HepG2 (cell line): ENCODE results near the gene ZNF556. TPM values are rescaled to one million over a fixed set of nuclear protein-coding genes. Genes with fewer than 3 reads are reported as not detected.

Experiments
- ARNT2 ChIP-seq: sonication (generic); formaldehyde crosslinking; IDR thresholded peaks from 2 replicates; pipeline ENCODE4 v1.8.0; 2022; ENCODE audit warnings: mild to moderate bottlenecking, low read depth, missing genetic modification reagents, moderate library complexity
- ASH2L ChIP-seq: fragments of 300-600, 200-600 bp; sonication (generic); IDR thresholded peaks from 2 replicates; pipeline ENCODE4 v1.7.0; 2017; ENCODE audit warnings: low read depth, mild to moderate bottlenecking, moderate library complexity, mixed read lengths, low read length; ENCODE audit not compliant: insufficient read length
- CHD4 ChIP-seq: fragments of 200-600 bp; sonication (generic); IDR thresholded peaks from 2 replicates; pipeline ENCODE4 v1.7.0; 2017; ENCODE audit warnings: mild to moderate bottlenecking, low read length, borderline replicate concordance
- FOXK1 ChIP-seq: sonication (generic); formaldehyde crosslinking; IDR thresholded peaks from 2 replicates; pipeline ENCODE4 v1.4.0; 2020; ENCODE audit warnings: low read depth, missing genetic modification reagents, borderline replicate concordance
- GPBP1L1 ChIP-seq: sonication (generic); formaldehyde crosslinking; IDR thresholded peaks from 2 replicates; pipeline ENCODE4 v1.5.0; 2020; ENCODE audit warnings: mild to moderate bottlenecking, missing genetic modification reagents
- HNRNPL ChIP-seq: fragments of 200-400 bp; formaldehyde crosslinking; IDR thresholded peaks from 2 replicates; pipeline ENCODE4 v1.6.1; 2017; ENCODE audit warnings: mild to moderate bottlenecking, low read depth, low read length
- HOMEZ ChIP-seq: IDR thresholded peaks from 2 replicates; pipeline ENCODE4 v1.6.1; 2016; ENCODE audit warnings: low read depth
- JUND ChIP-seq: sonication (generic); formaldehyde crosslinking; IDR thresholded peaks from 2 replicates; pipeline ENCODE4 v1.8.0; 2022; ENCODE audit warnings: mild to moderate bottlenecking, missing genetic modification reagents
- KDM2A ChIP-seq: sonication (generic); formaldehyde crosslinking; IDR thresholded peaks from 2 replicates; pipeline ENCODE4 v1.4.0; 2020; ENCODE audit warnings: low read depth, missing genetic modification reagents, borderline replicate concordance
- MTF1 ChIP-seq: sonication (generic); formaldehyde crosslinking; IDR thresholded peaks from 2 replicates; pipeline ENCODE4 v1.5.0; 2020; ENCODE audit warnings: missing genetic modification reagents
- NCOA1 ChIP-seq: sonication (generic); formaldehyde crosslinking; IDR thresholded peaks from 2 replicates; pipeline ENCODE4 v1.9.0; 2021; ENCODE audit warnings: missing genetic modification reagents
- PHF8 ChIP-seq: sonication (generic); formaldehyde crosslinking; IDR thresholded peaks from 2 replicates; pipeline ENCODE4 v1.5.0; 2020; ENCODE audit warnings: missing genetic modification reagents
- RAD21 ChIP-seq: fragments of 450-650 bp; formaldehyde crosslinking; IDR thresholded peaks from 2 replicates; pipeline ENCODE4 v1.5.0; 2020; ENCODE audit warnings: mild to moderate bottlenecking
- RAD51 ChIP-seq: fragments of 450-650 bp; IDR thresholded peaks from 2 replicates; pipeline ENCODE4 v1.6.1; 2016; ENCODE audit warnings: borderline replicate concordance
- RFX1 ChIP-seq: fragments of 450-650 bp; IDR thresholded peaks from 2 replicates; pipeline ENCODE4 v1.6.1; 2017
- TARDBP ChIP-seq: sonication (generic); formaldehyde crosslinking; IDR thresholded peaks from 2 replicates; pipeline ENCODE4 v1.8.0; 2022; ENCODE audit warnings: mild to moderate bottlenecking, missing genetic modification reagents
- TFDP2 ChIP-seq: sonication (generic); formaldehyde crosslinking; IDR thresholded peaks from 2 replicates; pipeline ENCODE4 v1.4.0; 2020; ENCODE audit warnings: missing genetic modification reagents
- TMF1 ChIP-seq: sonication (generic); formaldehyde crosslinking; IDR thresholded peaks from 2 replicates; pipeline ENCODE4 v1.8.1; 2022; ENCODE audit warnings: low read depth, missing genetic modification reagents
- ZBTB1 ChIP-seq: sonication (generic); formaldehyde crosslinking; IDR thresholded peaks from 2 replicates; pipeline ENCODE4 v1.4.0; 2020; ENCODE audit warnings: missing genetic modification reagents, borderline replicate concordance
- ZNF160 ChIP-seq: sonication (generic); formaldehyde crosslinking; IDR thresholded peaks from 2 replicates; pipeline ENCODE4 v1.8.0; 2022; ENCODE audit warnings: mild to moderate bottlenecking, inconsistent platforms, missing genetic modification reagents
- ZNF354B ChIP-seq: sonication (generic); formaldehyde crosslinking; IDR thresholded peaks from 2 replicates; pipeline ENCODE4 v1.8.0; 2022; ENCODE audit warnings: mild to moderate bottlenecking, missing genetic modification reagents
- ZNF414 ChIP-seq: sonication (generic); formaldehyde crosslinking; IDR thresholded peaks from 2 replicates; pipeline ENCODE4 v1.5.0; 2020; ENCODE audit warnings: missing genetic modification reagents
- ZNF800 ChIP-seq: sonication (generic); formaldehyde crosslinking; IDR thresholded peaks from 2 replicates; pipeline ENCODE4 v1.4.0; 2020; ENCODE audit warnings: missing genetic modification reagents
- polyA plus RNA-seq, 8 experiments: library from polyadenylated mRNA; depleted of rRNA in 3 of 8; stranded (reverse) in 7 of 8; unstranded in 1 of 8; fragments of >200 nt; fragmentation: Illumina TruSeq in 4 of 8; extraction: Trizol in 4 of 8; gene quantifications; 2 replicates each; pipeline versions ENCODE4 v1.2.1 to v1.2.3, GENCODE V29; 2011 to 2016; ENCODE audit warnings: low read depth in 4 of 8, missing spikeins in 1 of 8, mixed read lengths in 1 of 8; ENCODE audit not compliant: insufficient read depth in 1 of 8
- total RNA-seq, 5 experiments: library from RNA; depleted of rRNA; stranded (reverse); fragments of >200 nt; fragmentation: Illumina TruSeq; extraction: Trizol; gene quantifications; 2 replicates each; pipeline ENCODE4 v1.2.3, GENCODE V29; 2016; ENCODE audit warnings: low read depth in 1 of 5

Gene ZNF556
- total and polyA plus RNA-seq, 2 of the 13 experiments (the other 11 are each of a cell fraction or from before 2014, with no cell fraction given) = 4.2 to 28.6 TPM

DNA sequence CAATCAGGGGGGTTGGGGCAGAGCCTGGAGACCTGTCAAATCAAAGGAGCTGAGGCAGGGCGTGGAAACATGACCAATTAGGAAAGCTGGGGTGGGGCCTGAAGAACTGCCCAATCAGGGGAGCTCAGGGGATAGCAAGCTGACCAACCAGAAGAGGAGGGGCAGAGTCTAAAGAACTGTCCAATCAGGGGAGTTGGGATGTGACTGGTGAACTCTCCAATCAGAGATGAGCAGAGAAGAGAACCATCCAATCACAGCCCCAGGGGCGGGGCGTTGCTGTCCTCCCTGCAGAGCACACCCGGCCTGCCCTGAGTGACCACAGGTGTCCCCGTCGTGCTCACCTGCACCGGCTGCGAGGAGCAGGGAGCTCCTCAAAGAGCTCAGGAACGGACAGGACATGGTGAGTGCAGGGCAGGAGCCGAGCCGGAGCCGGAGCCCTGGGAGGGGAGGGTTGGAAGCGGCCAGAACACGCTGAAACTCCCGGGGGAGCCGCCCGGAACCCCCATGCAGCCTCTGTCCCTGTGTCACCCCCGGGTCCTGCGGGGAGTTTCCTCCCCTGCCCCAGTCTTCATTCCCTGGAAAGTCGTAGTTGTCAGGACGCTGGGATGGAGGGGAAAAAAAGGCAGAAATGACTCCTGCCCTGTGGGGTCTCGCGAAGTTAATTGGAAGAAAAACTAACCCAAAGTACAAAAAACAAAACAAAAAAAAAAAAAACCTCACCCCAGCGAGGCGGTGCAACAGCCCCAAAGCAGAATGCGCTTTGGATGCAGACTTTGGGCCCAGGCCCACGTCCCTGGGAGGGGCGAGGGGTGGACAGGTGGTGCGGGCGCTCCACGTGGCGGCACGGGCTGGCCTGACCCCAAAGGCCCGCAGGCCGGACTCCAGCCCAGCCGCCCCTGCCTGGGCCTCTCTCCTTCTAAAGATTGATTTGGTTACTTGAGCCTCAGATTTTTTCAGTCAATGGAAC lies at the start of gene ZNF556 (continued):
- TF ChIP-seq JUND (no peak), TFDP2 (CRISPR knock-in tag) (peak; percentile 63), ZNF354B (CRISPR knock-in tag) (no peak), HOMEZ (CRISPR knock-in tag) (no peak), MTF1 (CRISPR knock-in tag) (no peak), ZBTB1 (CRISPR knock-in tag) (no peak; the same call in 1 of the 2 replicates), HNRNPL (0 out of 2 replicates have a peak, but pooled peaks have one; percentile 40), TARDBP (CRISPR knock-in tag) (no peak), RAD51 (no peak), NCOA1 (CRISPR knock-in tag) (no peak), ZNF160 (CRISPR knock-in tag) (no peak), GPBP1L1 (CRISPR knock-in tag) (no peak), FOXK1 (CRISPR knock-in tag) (no peak), RAD21 (CRISPR knock-in tag) (peak; percentile 56), PHF8 (CRISPR knock-in tag) (peak; percentile 85), ASH2L (peak; percentile 40), RFX1 (no peak), KDM2A (CRISPR knock-in tag) (no peak; the same call in 1 of the 2 replicates), ZNF800 (CRISPR knock-in tag) (0 out of 2 replicates have a peak, but pooled peaks have one; percentile 22), ZNF414 (CRISPR knock-in tag) (peak; percentile 50; the same call in 1 of the 2 replicates), TMF1 (CRISPR knock-in tag) (peak; percentile 53; the same call in 1 of the 2 replicates), CHD4 (no peak), ARNT2 (no peak)
